Keratinocyte (primary cell): Measurements from ENCODE around the gene SPATA31D1. TPM values are rescaled to one million over a fixed set of nuclear protein-coding genes. Genes with fewer than 3 reads are reported as not detected.

ENCODE experiments used
- DNase-seq: peaks from one replicate; pipeline ENCODE4 v3.0.0-alpha.2; 2011; ENCODE audit warnings: low read depth, missing footprints, low spot score
- FAIRE-seq: peaks from 2 replicates; lab custom pipeline; 2011; peaks lifted over from hg19 to GRCh38; lab: Jason Lieb, UNC
- H2AFZ ChIP-seq: 2 replicates; pipeline ENCODE4 v1.6.0; 2012; ENCODE audit warnings: low read length, control low read depth, inconsistent platforms; ENCODE audit not compliant: control insufficient read depth
- H3K27ac ChIP-seq: 2 replicates; pipeline ENCODE4 v1.5.1; 2011; ENCODE audit warnings: low read length; ENCODE audit not compliant: control insufficient read depth, insufficient read depth
- H3K27me3 ChIP-seq: 3 replicates; pipeline ENCODE4 v1.6.0; 2011; ENCODE audit warnings: low read length; ENCODE audit not compliant: control insufficient read depth, insufficient read depth; ENCODE audit errors: extremely low read depth
- H3K36me3 ChIP-seq, 2 experiments: 2 replicates in 1 of 2; 3 replicates in 1 of 2; pipeline ENCODE4 v1.5.1; 2011; ENCODE audit warnings: low read length in 2 of 2, mild to moderate bottlenecking in 1 of 2; ENCODE audit not compliant: control insufficient read depth in 2 of 2, insufficient read depth in 2 of 2; ENCODE audit errors: extremely low read depth in 1 of 2
- H3K4me1 ChIP-seq: 3 replicates; pipeline ENCODE4 v1.5.1; 2011; ENCODE audit warnings: low read length; ENCODE audit not compliant: control insufficient read depth, insufficient read depth; ENCODE audit errors: extremely low read depth
- H3K4me2 ChIP-seq: 3 replicates; pipeline ENCODE4 v1.6.0; 2011; ENCODE audit warnings: low read depth, low read length; ENCODE audit not compliant: control insufficient read depth, insufficient read depth; ENCODE audit errors: extremely low read depth
- H3K4me3 ChIP-seq, 3 experiments: fragments of 200-600 bp in 1 of 3; sonication (generic) in 1 of 3; 2 replicates in 2 of 3; 3 replicates in 1 of 3; pipeline ENCODE4 v1.5.1; 2011 to 2016; ENCODE audit warnings: low read length in 3 of 3, mild to moderate bottlenecking in 3 of 3, control low read depth in 2 of 3, inconsistent platforms in 1 of 3, low read depth in 1 of 3, mixed read lengths in 1 of 3, mixed run types in 1 of 3, moderate library complexity in 1 of 3; ENCODE audit not compliant: control insufficient read depth in 2 of 3, insufficient read depth in 2 of 3; ENCODE audit errors: extremely low read depth in 1 of 3
- H3K79me2 ChIP-seq: 2 replicates; pipeline ENCODE4 v1.6.0; 2012; ENCODE audit warnings: low read length; ENCODE audit not compliant: control insufficient read depth, insufficient read depth
- H3K9ac ChIP-seq: 3 replicates; pipeline ENCODE4 v1.6.0; 2011; ENCODE audit warnings: low read length; ENCODE audit not compliant: control insufficient read depth, insufficient read depth; ENCODE audit errors: extremely low read depth
- H3K9me1 ChIP-seq: 3 replicates; pipeline ENCODE4 v1.6.0; 2011; ENCODE audit warnings: low read length; ENCODE audit not compliant: control insufficient read depth, insufficient read depth; ENCODE audit errors: extremely low read depth
- H3K9me3 ChIP-seq: 2 replicates; pipeline ENCODE4 v1.5.1; 2012; ENCODE audit warnings: low read depth, low read length; ENCODE audit not compliant: control insufficient read depth
- H4K20me1 ChIP-seq: 3 replicates; pipeline ENCODE4 v1.6.0; 2011; ENCODE audit warnings: low read length; ENCODE audit not compliant: control insufficient read depth, insufficient read depth; ENCODE audit errors: extremely low read depth
- CTCF ChIP-seq, 3 experiments: IDR thresholded peaks in 1 of 3; conservative IDR thresholded peaks in 1 of 3; optimal IDR thresholded peaks in 1 of 3; 2 replicates in 2 of 3; 3 replicates in 1 of 3; pipeline versions ENCODE3 to v1.5.1; 2011; ENCODE audit warnings: low read length in 3 of 3, mild to moderate bottlenecking in 3 of 3, moderate library complexity in 2 of 3, control low read depth in 1 of 3, inconsistent platforms in 1 of 3; ENCODE audit not compliant: insufficient read depth in 2 of 3; ENCODE audit errors: extremely low read depth in 1 of 3
- EZH2 ChIP-seq: IDR thresholded peaks from one replicate; pipeline ENCODE4 v1.6.1; 2012; ENCODE audit warnings: inconsistent platforms, mild to moderate bottlenecking, low read length, moderate library complexity
- dilution Hi-C: fragments of 300-500 bp; cut with MboI; formaldehyde crosslinking; loops from one replicate; pipeline ENCODE4 v1.7.0; 2020; ENCODE audit warnings: low sequenced_read_pairs; ENCODE audit not compliant: extremely low pct_ligation_motif_present
- polyA plus RNA-seq, 5 experiments: library from polyadenylated mRNA; depleted of rRNA in 3 of 5; stranded (reverse) in 3 of 5; stranded (forward) in 1 of 5; unstranded in 1 of 5; fragments of >200 nt; gene quantifications; 1 replicate in 1 of 5; 2 replicates in 3 of 5; 3 replicates in 1 of 5; pipeline versions ENCODE4 v1.2.1 to v1.2.3, GENCODE V29; 2011 to 2012; ENCODE audit warnings: missing spikeins in 2 of 5, low read depth in 1 of 5, low replicate concordance in 1 of 5

Gene SPATA31D1
- polyA plus RNA-seq, 1 donor (not counting 4 experiments of a cell fraction or from before 2014, with no cell fraction given): not detected

- H3K9ac ChIP-seq: no peak overlapping the region
- H3K9me1 ChIP-seq: no peaks in the 10 kb centered on the region
- H3K36me3 ChIP-seq: no peaks in the 10 kb centered on the region
- DNase-seq (no peak), FAIRE-seq (no peak)
- H3K4me2 ChIP-seq: no peak overlapping the region
- no peaks in the 10 kb centered on the region for H4K20me1 ChIP-seq
- TF ChIP-seq CTCF (optimal IDR thresholded peaks at IDR 0.05 in 1 of 3, IDR thresholded peaks at IDR 0.05 in 1 of 3, conservative IDR thresholded peaks at IDR 0.05 in 1 of 3; ENCODE audit: extremely low read depth in 1 of 3, insufficient read depth in 2 of 3, low read length in 3 of 3) (no peak), EZH2 (no peak)
- H3K27me3 ChIP-seq: no peaks in the 10 kb centered on the region
- no peaks in the 10 kb centered on the region for H3K4me1 ChIP-seq
- dilution Hi-C loops: no loop called here
- H3K9me3 ChIP-seq: no peaks in the 10 kb centered on the region
- H2AFZ ChIP-seq: no peak overlapping the region
- no peak overlapping the region for H3K27ac ChIP-seq
- no peak overlapping the region for H3K4me3 ChIP-seq
- H3K79me2 ChIP-seq: no peaks in the 10 kb centered on the region
Measured at GRCh38 chr9:81964218-81965171, 24.1 kb upstream of the SPATA31D1 start.

GRCh38 chr9:81968026-81968425 lies 20.5 kb upstream of the SPATA31D1 start:
- no peak overlapping the region for H3K27ac ChIP-seq
- no peak overlapping the region for H3K4me3 ChIP-seq
- H4K20me1 ChIP-seq: no peaks in the 10 kb centered on the region
- no peaks in the 10 kb centered on the region for H3K27me3 ChIP-seq
- no peak for TF ChIP-seq EZH2
- no peak for TF ChIP-seq CTCF (optimal IDR thresholded peaks at IDR 0.05 in 1 of 3, IDR thresholded peaks at IDR 0.05 in 1 of 3, conservative IDR thresholded peaks at IDR 0.05 in 1 of 3; ENCODE audit: extremely low read depth in 1 of 3, insufficient read depth in 2 of 3, low read length in 3 of 3)
- no peaks in the 10 kb centered on the region for H3K36me3 ChIP-seq
- H3K79me2 ChIP-seq: no peaks in the 10 kb centered on the region
- no peak overlapping the region for H3K9ac ChIP-seq
- H3K4me2 ChIP-seq: no peak overlapping the region
- dilution Hi-C loops: no loop called here
- no peaks in the 10 kb centered on the region for H3K9me1 ChIP-seq
- no peak overlapping the region for H2AFZ ChIP-seq
- no peak for FAIRE-seq
- no peak for DNase-seq
- H3K9me3 ChIP-seq: no peaks in the 10 kb centered on the region
- no peaks in the 10 kb centered on the region for H3K4me1 ChIP-seq
